GM12878 (cell line): ENCODE data around the gene MYB. TPM values are rescaled to one million over a fixed set of nuclear protein-coding genes. Genes with fewer than 3 reads are reported as not detected.
A peak's percentile ranks its signal among the peaks of the same experiment; 100 is the strongest.

Experiments used
- BACH1 ChIP-seq: fragments of 450-650 bp; IDR thresholded peaks from 2 replicates; pipeline ENCODE4 v1.6.1; 2017; ENCODE audit warnings: mild to moderate bottlenecking, borderline replicate concordance
- BCL11A ChIP-seq: IDR thresholded peaks from 2 replicates; pipeline ENCODE4 v1.6.1; 2011; ENCODE audit warnings: low read depth, low read length
- BRCA1 ChIP-seq: IDR thresholded peaks from 2 replicates; pipeline ENCODE4 v1.6.1; 2011; ENCODE audit warnings: low read depth, low read length, improper control_type of control experiment
- HDAC6 ChIP-seq: fragments of 200-600 bp; sonication (generic); IDR thresholded peaks from one replicate; pipeline ENCODE4 v1.8.0; 2017; ENCODE audit warnings: antibody characterized with exemption; ENCODE audit not compliant: unreplicated experiment
- KDM1A ChIP-seq: fragments of 200-600 bp; sonication (generic); IDR thresholded peaks from 2 replicates; pipeline ENCODE4 v1.6.1; 2016; ENCODE audit warnings: borderline replicate concordance
- MEF2A ChIP-seq: IDR thresholded peaks from 2 replicates; pipeline ENCODE4 v1.6.1; 2011; ENCODE audit warnings: low read depth, mild to moderate bottlenecking, low read length, moderate library complexity; ENCODE audit not compliant: insufficient read depth
- MTA2 ChIP-seq: fragments of 450-650 bp; IDR thresholded peaks from 2 replicates; pipeline ENCODE4 v1.6.1; 2016; ENCODE audit warnings: low read depth, mild to moderate bottlenecking, moderate library complexity
- NFIC ChIP-seq: IDR thresholded peaks from 2 replicates; pipeline ENCODE4 v1.6.1; 2012; ENCODE audit warnings: low read depth, mild to moderate bottlenecking, inconsistent platforms, low read length, moderate library complexity
- PAX8 ChIP-seq: fragments of 450-650 bp; IDR thresholded peaks from 2 replicates; pipeline ENCODE4 v1.6.1; 2017; ENCODE audit warnings: mild to moderate bottlenecking, moderate library complexity
- RAD21 ChIP-seq: IDR thresholded peaks from 2 replicates; pipeline ENCODE4 v1.6.1; 2011; ENCODE audit warnings: mild to moderate bottlenecking, low read depth, low read length, moderate library complexity; ENCODE audit not compliant: insufficient read depth
- RB1 ChIP-seq: fragments of 450-650 bp; formaldehyde crosslinking; IDR thresholded peaks from 2 replicates; pipeline ENCODE4 v1.6.1; 2017; ENCODE audit warnings: mild to moderate bottlenecking, borderline replicate concordance
- RBBP5 ChIP-seq: fragments of 200-600 bp; sonication (generic); conservative IDR thresholded peaks from 2 replicates; pipeline ENCODE4 v1.6.1; 2016
- RCOR1 ChIP-seq: conservative IDR thresholded peaks from 2 replicates; pipeline ENCODE4 v1.6.1; 2012; ENCODE audit warnings: low read depth, low read length, improper control_type of control experiment
- YY1 ChIP-seq: IDR thresholded peaks from 2 replicates; pipeline ENCODE4 v1.6.1; 2011; ENCODE audit warnings: low read depth, mild to moderate bottlenecking, low read length
- polyA plus RNA-seq, 11 experiments: library from polyadenylated mRNA; depleted of rRNA in 4 of 11; unstranded in 6 of 11; stranded (reverse) in 5 of 11; fragments of >200 nt; fragmentation: Nextera tagmentation in 4 of 11; fragmentation: Illumina TruSeq in 1 of 11; extraction: Ambion mirVana in 4 of 11; extraction: Trizol in 1 of 11; gene quantifications; 1 replicate in 1 of 11; 2 replicates in 10 of 11; pipeline versions ENCODE4 v1.2.1 to v1.2.3, GENCODE V29; 2011 to 2016; ENCODE audit warnings: inconsistent platforms in 2 of 11, missing spikeins in 2 of 11, low read depth in 1 of 11
- total RNA-seq, 4 experiments: library from RNA; depleted of rRNA in 3 of 4; stranded (reverse); fragments of >200 nt in 3 of 4; fragmentation: Illumina TruSeq in 1 of 4; extraction: Trizol in 1 of 4; gene quantifications; 2 replicates each; pipeline versions ENCODE4 v1.2.1 to v1.2.3, GENCODE V29; 2013 to 2021
- TF ChIP-seq, protein P1 (sequence below): IDR thresholded peaks from 2 replicates; pipeline ENCODE4 v1.6.1; 2011; ENCODE audit warnings: mild to moderate bottlenecking, low read depth, low read length, moderate library complexity; ENCODE audit not compliant: insufficient replicate concordance
- TF ChIP-seq, protein P2 (sequence below): fragments of 450-650 bp; IDR thresholded peaks from 2 replicates; pipeline ENCODE4 v1.6.1; 2016; ENCODE audit warnings: mild to moderate bottlenecking
- TF ChIP-seq, protein P3 (sequence below): fragments of 450-650 bp; IDR thresholded peaks from 2 replicates; pipeline ENCODE4 v1.6.1; 2017; ENCODE audit warnings: borderline replicate concordance
- TF ChIP-seq, protein P4 (sequence below): fragments of 450-650 bp; IDR thresholded peaks from 2 replicates; pipeline ENCODE4 v1.6.1; 2017; ENCODE audit warnings: low read depth, mild to moderate bottlenecking, moderate library complexity
- TF ChIP-seq, protein P5 (sequence below): IDR thresholded peaks from 2 replicates; pipeline ENCODE4 v1.6.1; 2012; ENCODE audit warnings: mild to moderate bottlenecking, low read depth, low read length
- TF ChIP-seq, protein P6 (sequence below): fragments of 450-650 bp; IDR thresholded peaks from 2 replicates; pipeline ENCODE4 v1.6.1; 2014; ENCODE audit warnings: mild to moderate bottlenecking
- TF ChIP-seq, protein P7 (sequence below): IDR thresholded peaks from 2 replicates; pipeline ENCODE4 v1.6.1; 2012; ENCODE audit warnings: low read depth, low read length, improper control_type of control experiment

Gene MYB
- total and polyA plus RNA-seq, 10 of the 15 experiments (the other 5 are each of a cell fraction or from before 2014, with no cell fraction given) = 7.0 to 29.8 (median 21.5) TPM

DNA sequence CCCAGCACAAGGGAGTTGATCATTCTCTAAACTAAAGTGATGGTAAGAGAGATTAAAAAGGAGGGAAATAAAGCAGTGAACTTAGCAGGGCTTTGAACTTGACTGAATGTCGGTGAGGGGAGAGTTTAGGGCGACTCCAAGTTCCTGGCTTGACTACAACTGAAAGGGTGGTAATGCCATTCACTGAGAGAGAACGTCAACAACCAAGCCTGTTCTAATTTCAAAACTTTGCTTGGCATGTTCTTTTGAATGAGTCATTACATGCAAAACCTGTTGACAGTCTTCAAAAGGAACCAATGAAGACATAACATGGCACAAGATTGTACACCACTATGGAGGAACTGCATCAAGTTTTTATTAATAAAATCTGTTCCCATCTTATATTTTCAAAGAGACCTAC, 10.3 kb upstream of the MYB start (continued):
- TF ChIP-seq, protein P1, sequence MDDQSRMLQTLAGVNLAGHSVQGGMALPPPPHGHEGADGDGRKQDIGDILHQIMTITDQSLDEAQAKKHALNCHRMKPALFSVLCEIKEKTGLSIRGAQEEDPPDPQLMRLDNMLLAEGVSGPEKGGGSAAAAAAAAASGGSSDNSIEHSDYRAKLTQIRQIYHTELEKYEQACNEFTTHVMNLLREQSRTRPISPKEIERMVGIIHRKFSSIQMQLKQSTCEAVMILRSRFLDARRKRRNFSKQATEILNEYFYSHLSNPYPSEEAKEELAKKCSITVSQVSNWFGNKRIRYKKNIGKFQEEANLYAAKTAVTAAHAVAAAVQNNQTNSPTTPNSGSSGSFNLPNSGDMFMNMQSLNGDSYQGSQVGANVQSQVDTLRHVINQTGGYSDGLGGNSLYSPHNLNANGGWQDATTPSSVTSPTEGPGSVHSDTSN = no peak
- TF ChIP-seq, protein P2, sequence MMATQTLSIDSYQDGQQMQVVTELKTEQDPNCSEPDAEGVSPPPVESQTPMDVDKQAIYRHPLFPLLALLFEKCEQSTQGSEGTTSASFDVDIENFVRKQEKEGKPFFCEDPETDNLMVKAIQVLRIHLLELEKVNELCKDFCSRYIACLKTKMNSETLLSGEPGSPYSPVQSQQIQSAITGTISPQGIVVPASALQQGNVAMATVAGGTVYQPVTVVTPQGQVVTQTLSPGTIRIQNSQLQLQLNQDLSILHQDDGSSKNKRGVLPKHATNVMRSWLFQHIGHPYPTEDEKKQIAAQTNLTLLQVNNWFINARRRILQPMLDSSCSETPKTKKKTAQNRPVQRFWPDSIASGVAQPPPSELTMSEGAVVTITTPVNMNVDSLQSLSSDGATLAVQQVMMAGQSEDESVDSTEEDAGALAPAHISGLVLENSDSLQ = 0 out of 2 replicates have a peak, but pooled peaks have one; percentile 37
- TF ChIP-seq BACH1 (no peak), RCOR1 (no peak), BCL11A (peak; percentile 7; the same call in 1 of the 2 replicates), RB1 (no peak), NFIC (peak; percentile 53; the same call in 1 of the 2 replicates), KDM1A (no peak), RBBP5 (no peak), MTA2 (no peak), MEF2A (no peak), YY1 (no peak), RAD21 (no peak), BRCA1 (no peak), PAX8 (no peak), HDAC6 (no peak)
- TF ChIP-seq, protein P3, sequence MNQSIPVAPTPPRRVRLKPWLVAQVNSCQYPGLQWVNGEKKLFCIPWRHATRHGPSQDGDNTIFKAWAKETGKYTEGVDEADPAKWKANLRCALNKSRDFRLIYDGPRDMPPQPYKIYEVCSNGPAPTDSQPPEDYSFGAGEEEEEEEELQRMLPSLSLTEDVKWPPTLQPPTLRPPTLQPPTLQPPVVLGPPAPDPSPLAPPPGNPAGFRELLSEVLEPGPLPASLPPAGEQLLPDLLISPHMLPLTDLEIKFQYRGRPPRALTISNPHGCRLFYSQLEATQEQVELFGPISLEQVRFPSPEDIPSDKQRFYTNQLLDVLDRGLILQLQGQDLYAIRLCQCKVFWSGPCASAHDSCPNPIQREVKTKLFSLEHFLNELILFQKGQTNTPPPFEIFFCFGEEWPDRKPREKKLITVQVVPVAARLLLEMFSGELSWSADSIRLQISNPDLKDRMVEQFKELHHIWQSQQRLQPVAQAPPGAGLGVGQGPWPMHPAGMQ = no peak
- TF ChIP-seq, protein P4, sequence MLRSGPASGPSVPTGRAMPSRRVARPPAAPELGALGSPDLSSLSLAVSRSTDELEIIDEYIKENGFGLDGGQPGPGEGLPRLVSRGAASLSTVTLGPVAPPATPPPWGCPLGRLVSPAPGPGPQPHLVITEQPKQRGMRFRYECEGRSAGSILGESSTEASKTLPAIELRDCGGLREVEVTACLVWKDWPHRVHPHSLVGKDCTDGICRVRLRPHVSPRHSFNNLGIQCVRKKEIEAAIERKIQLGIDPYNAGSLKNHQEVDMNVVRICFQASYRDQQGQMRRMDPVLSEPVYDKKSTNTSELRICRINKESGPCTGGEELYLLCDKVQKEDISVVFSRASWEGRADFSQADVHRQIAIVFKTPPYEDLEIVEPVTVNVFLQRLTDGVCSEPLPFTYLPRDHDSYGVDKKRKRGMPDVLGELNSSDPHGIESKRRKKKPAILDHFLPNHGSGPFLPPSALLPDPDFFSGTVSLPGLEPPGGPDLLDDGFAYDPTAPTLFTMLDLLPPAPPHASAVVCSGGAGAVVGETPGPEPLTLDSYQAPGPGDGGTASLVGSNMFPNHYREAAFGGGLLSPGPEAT = no peak
- TF ChIP-seq, protein P5, sequence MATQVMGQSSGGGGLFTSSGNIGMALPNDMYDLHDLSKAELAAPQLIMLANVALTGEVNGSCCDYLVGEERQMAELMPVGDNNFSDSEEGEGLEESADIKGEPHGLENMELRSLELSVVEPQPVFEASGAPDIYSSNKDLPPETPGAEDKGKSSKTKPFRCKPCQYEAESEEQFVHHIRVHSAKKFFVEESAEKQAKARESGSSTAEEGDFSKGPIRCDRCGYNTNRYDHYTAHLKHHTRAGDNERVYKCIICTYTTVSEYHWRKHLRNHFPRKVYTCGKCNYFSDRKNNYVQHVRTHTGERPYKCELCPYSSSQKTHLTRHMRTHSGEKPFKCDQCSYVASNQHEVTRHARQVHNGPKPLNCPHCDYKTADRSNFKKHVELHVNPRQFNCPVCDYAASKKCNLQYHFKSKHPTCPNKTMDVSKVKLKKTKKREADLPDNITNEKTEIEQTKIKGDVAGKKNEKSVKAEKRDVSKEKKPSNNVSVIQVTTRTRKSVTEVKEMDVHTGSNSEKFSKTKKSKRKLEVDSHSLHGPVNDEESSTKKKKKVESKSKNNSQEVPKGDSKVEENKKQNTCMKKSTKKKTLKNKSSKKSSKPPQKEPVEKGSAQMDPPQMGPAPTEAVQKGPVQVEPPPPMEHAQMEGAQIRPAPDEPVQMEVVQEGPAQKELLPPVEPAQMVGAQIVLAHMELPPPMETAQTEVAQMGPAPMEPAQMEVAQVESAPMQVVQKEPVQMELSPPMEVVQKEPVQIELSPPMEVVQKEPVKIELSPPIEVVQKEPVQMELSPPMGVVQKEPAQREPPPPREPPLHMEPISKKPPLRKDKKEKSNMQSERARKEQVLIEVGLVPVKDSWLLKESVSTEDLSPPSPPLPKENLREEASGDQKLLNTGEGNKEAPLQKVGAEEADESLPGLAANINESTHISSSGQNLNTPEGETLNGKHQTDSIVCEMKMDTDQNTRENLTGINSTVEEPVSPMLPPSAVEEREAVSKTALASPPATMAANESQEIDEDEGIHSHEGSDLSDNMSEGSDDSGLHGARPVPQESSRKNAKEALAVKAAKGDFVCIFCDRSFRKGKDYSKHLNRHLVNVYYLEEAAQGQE = no peak
- TF ChIP-seq, protein P6, sequence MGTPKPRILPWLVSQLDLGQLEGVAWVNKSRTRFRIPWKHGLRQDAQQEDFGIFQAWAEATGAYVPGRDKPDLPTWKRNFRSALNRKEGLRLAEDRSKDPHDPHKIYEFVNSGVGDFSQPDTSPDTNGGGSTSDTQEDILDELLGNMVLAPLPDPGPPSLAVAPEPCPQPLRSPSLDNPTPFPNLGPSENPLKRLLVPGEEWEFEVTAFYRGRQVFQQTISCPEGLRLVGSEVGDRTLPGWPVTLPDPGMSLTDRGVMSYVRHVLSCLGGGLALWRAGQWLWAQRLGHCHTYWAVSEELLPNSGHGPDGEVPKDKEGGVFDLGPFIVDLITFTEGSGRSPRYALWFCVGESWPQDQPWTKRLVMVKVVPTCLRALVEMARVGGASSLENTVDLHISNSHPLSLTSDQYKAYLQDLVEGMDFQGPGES = no peak
- TF ChIP-seq, protein P7, sequence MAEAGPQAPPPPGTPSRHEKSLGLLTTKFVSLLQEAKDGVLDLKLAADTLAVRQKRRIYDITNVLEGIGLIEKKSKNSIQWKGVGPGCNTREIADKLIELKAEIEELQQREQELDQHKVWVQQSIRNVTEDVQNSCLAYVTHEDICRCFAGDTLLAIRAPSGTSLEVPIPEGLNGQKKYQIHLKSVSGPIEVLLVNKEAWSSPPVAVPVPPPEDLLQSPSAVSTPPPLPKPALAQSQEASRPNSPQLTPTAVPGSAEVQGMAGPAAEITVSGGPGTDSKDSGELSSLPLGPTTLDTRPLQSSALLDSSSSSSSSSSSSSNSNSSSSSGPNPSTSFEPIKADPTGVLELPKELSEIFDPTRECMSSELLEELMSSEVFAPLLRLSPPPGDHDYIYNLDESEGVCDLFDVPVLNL = no peak
